ENCODE results near the gene USP2. TPM values are rescaled to one million over a fixed set of nuclear protein-coding genes. Genes with fewer than 3 reads are reported as not detected.
"Not testable (repeated sequence)": the region's sequence is repeated elsewhere in the genome, so short reads cannot be mapped to it uniquely, and the experiment has no call there.

USP2 gene
- polyA plus RNA-seq, 3 donors = 1.6 to 8.8 (median 3.0) TPM

GRCh38 chr11:119415966-119416365 lies 34.5 kb upstream of the USP2 start:
- 92% methylated on average over 10 of the region's 10 CpGs for WGBS, 3 donors
- H3K27ac ChIP-seq (ENCODE audit: low read depth, low read length) = no peak overlapping the region

GRCh38 chr11:119415517-119415916 lies 34.0 kb upstream of the USP2 start:
- 88 to 95% (median 90%) methylated on average over 3 of the region's 3 CpGs for WGBS, 3 donors

GRCh38 chr11:119414734-119415133 lies 33.2 kb upstream of the USP2 start:
- H3K27ac ChIP-seq (ENCODE audit: low read depth, low read length) = no peak overlapping the region

More at GRCh38 chr11:119415517-119415916, 34.0 kb upstream of the USP2 start:
- H3K27ac ChIP-seq (ENCODE audit: low read depth, low read length) = no peak overlapping the region

GRCh38 chr11:119414321-119414720 lies 32.8 kb upstream of the USP2 start:
- no peak overlapping the region for H3K27ac ChIP-seq (ENCODE audit: low read depth, low read length)
- 87 to 97% (median 94%) methylated on average over 2 of the region's 2 CpGs for WGBS, 3 donors

- H3K27ac ChIP-seq (ENCODE audit: low read depth, low read length) = no peak overlapping the region
- WGBS, 3 donors = 94 to 97% (median 97%) methylated on average over 2 of the region's 2 CpGs
Measured at GRCh38 chr11:119412072-119412471, 30.6 kb upstream of the USP2 start.

- 90 to 100% (median 92%) methylated on average over 1 of the region's 1 CpG for WGBS, 3 donors
- H3K27ac ChIP-seq (ENCODE audit: low read depth, low read length) = no peak overlapping the region
Measured at GRCh38 chr11:119410501-119410900, 29.0 kb upstream of the USP2 start.

- 73 to 82% (median 82%) methylated on average over 1 of the region's 1 CpG for WGBS, 3 donors
- no peak overlapping the region for H3K27ac ChIP-seq (ENCODE audit: low read depth, low read length)
Measured at GRCh38 chr11:119409731-119410130, 28.2 kb upstream of the USP2 start.

GRCh38 chr11:119406005-119406404 lies 24.5 kb upstream of the USP2 start:
- no peak overlapping the region for H3K27ac ChIP-seq (ENCODE audit: low read depth, low read length)
- 85 to 92% (median 88%) methylated on average over 3 of the region's 3 CpGs for WGBS, 3 donors

GRCh38 chr11:119405448-119405847 lies 24.0 kb upstream of the USP2 start:
- whole genome bisulfite sequencing, 3 donors = 93 to 98% (median 94%) methylated on average over 6 of the region's 6 CpGs
- not testable (repeated sequence) for H3K27ac ChIP-seq (ENCODE audit: low read depth, low read length)

- no peak overlapping the region for H3K27ac ChIP-seq (ENCODE audit: low read depth, low read length)
- 57 to 90% (median 84%) methylated on average over 2 of the region's 2 CpGs for WGBS, 3 donors
Measured at GRCh38 chr11:119404872-119405271, 23.4 kb upstream of the USP2 start.

- H3K27ac ChIP-seq (ENCODE audit: low read depth, low read length) = no peak overlapping the region
- WGBS, 3 donors = 70 to 73% (median 70%) methylated on average over 5 of the region's 5 CpGs
Measured at GRCh38 chr11:119403021-119403420, 21.5 kb upstream of the USP2 start.

- WGBS, 3 donors = 87 to 91% (median 89%) methylated on average over 8 of the region's 8 CpGs
- H3K27ac ChIP-seq (ENCODE audit: low read depth, low read length) = no peak overlapping the region
Measured at GRCh38 chr11:119402470-119402869, 21.0 kb upstream of the USP2 start.

GRCh38 chr11:119400860-119401259 lies 19.4 kb upstream of the USP2 start:
- no peak overlapping the region for H3K27ac ChIP-seq (ENCODE audit: low read depth, low read length)

- H3K27ac ChIP-seq (ENCODE audit: low read depth, low read length) = no peak overlapping the region
Measured at GRCh38 chr11:119397740-119398139, 16.2 kb upstream of the USP2 start.

- no peak overlapping the region for H3K27ac ChIP-seq (ENCODE audit: low read depth, low read length)
- 98 to 100% (median 100%) methylated on average over 1 of the region's 1 CpG for WGBS, 3 donors
Measured at GRCh38 chr11:119396835-119397234, 15.3 kb upstream of the USP2 start.

GRCh38 chr11:119391275-119391674 lies 9.8 kb upstream of the USP2 start:
- 86 to 93% (median 90%) methylated on average over 7 of the region's 7 CpGs for WGBS, 3 donors
- no peak overlapping the region for H3K27ac ChIP-seq (ENCODE audit: low read depth, low read length)

- WGBS, 3 donors = 74 to 84% (median 74%) methylated on average over 5 of the region's 5 CpGs
- no peak overlapping the region for H3K27ac ChIP-seq (ENCODE audit: low read depth, low read length)
Measured at GRCh38 chr11:119389611-119390254, 8.2 kb upstream of the USP2 start.

- H3K27ac ChIP-seq (ENCODE audit: low read depth, low read length) = no peak overlapping the region
- WGBS, 3 donors = 85 to 90% (median 90%) methylated on average over 7 of the region's 7 CpGs
Measured at GRCh38 chr11:119388103-119388502, 6.6 kb upstream of the USP2 start.

- H3K27ac ChIP-seq (ENCODE audit: low read depth, low read length) = no peak overlapping the region
- 70 to 94% (median 90%) methylated on average over 2 of the region's 2 CpGs for WGBS, 3 donors
Measured at GRCh38 chr11:119384332-119384731, 2.8 kb upstream of the USP2 start.

GRCh38 chr11:119382513-119382912 lies 1.0 kb upstream of the USP2 start:
- H3K27ac ChIP-seq (ENCODE audit: low read depth, low read length) = not testable (repeated sequence)
- 85 to 88% (median 87%) methylated on average over 14 of the region's 14 CpGs for WGBS, 3 donors

GRCh38 chr11:119382101-119382500 lies 611 bp upstream of the USP2 start:
- 8 to 10% (median 10%) methylated on average over 9 of the region's 9 CpGs for WGBS, 3 donors
- H3K27ac ChIP-seq (ENCODE audit: low read depth, low read length) = no peak overlapping the region
